Uterus (tissue), 4 donors: Measurements from ENCODE around the gene FXYD6. TPM values are rescaled to one million over a fixed set of nuclear protein-coding genes. Genes with fewer than 3 reads are reported as not detected.
A peak's percentile ranks its signal among the peaks of the same experiment; 100 is the strongest.

ENCODE experiments used
- DNase-seq, 2 donors: peaks; one replicate each; pipeline ENCODE4 v3.0.0-alpha.2; 2019 to 2020
- H3K27ac ChIP-seq, 2 donors: fragments of 200-600 bp; sonication (generic); 1 replicate in 1 of 2; 2 replicates in 1 of 2; pipeline ENCODE4 v1.5.1; 2016 to 2018
- H3K27me3 ChIP-seq, 2 donors: fragments of 200-600 bp; sonication (generic); one replicate each; pipeline ENCODE4 v1.5.1; 2018 to 2019; ENCODE audit warnings: control low read depth in 1 of 2
- H3K36me3 ChIP-seq, 2 donors: fragments of 200-600 bp; sonication (generic); one replicate each; pipeline ENCODE4 v1.5.1; 2019; ENCODE audit warnings: control low read depth in 1 of 2
- H3K4me1 ChIP-seq, 2 donors: fragments of 200-600 bp; sonication (generic); one replicate each; pipeline ENCODE4 v1.5.1; 2018 to 2019; ENCODE audit warnings: control low read depth in 1 of 2
- H3K4me3 ChIP-seq, 2 donors: fragments of 200-600 bp; sonication (generic); 1 replicate in 1 of 2; 2 replicates in 1 of 2; pipeline ENCODE4 v1.5.1; 2018 to 2019; ENCODE audit warnings: mild to moderate bottlenecking in 1 of 2
- H3K9me3 ChIP-seq, 2 donors: fragments of 200-600 bp; sonication (generic); one replicate each; pipeline ENCODE4 v1.5.1; 2019; ENCODE audit warnings: control low read depth in 1 of 2
- CTCF ChIP-seq, 4 experiments: fragments of 200-600 bp in 2 of 4; fragments of 450-650 bp in 2 of 4; sonication (generic) in 2 of 4; IDR thresholded peaks; one replicate each; pipeline ENCODE4 v1.5.1; 2016 to 2019; ENCODE audit warnings: antibody characterized with exemption in 4 of 4, mild to moderate bottlenecking in 2 of 4, moderate library complexity in 1 of 4
- POLR2A ChIP-seq, 2 donors: fragments of 450-650 bp; IDR thresholded peaks; one replicate each; pipeline ENCODE4 v1.6.1; 2016; ENCODE audit warnings: antibody characterized with exemption in 2 of 2, mild to moderate bottlenecking in 1 of 2, moderate library complexity in 1 of 2
- intact Hi-C: fragments of 100-400 bp; cut with DNase I; formaldehyde crosslinking; loops from one replicate; pipeline ENCODE4 v1.15.1; 2023; ENCODE audit warnings: low total_unique reads
- total RNA-seq, 4 donors: library from RNA; depleted of rRNA in 3 of 4; stranded (reverse); fragments of >200 nt in 3 of 4; gene quantifications; one replicate each; pipeline versions ENCODE4 v1.1.0 to v1.2.4, GENCODE V29; 2014 to 2023
- donor health status: DM: yes; HTN: yes; CAD: no.

FXYD6 gene
- total RNA-seq, 4 donors from 2014 or later: 85.3 to 307 (median 192) TPM

- Histone ChIP-seq H3K27ac (peak overlapping the region in 1 of 2 donors; percentile 89), H3K36me3 (no peaks in the 10 kb centered on the region)
Observed at GRCh38 chr11:117878939-117879475, 2.5 kb upstream of the FXYD6 start.

GRCh38 chr11:117878314-117878938 lies 2.0 kb upstream of the FXYD6 start:
- TF ChIP-seq CTCF (IDR thresholded peaks at IDR 0.05) (no peak), POLR2A (IDR thresholded peaks at IDR 0.05) (no peak)
- no peaks in the 10 kb centered on the region for H3K36me3 ChIP-seq
- H3K4me1 ChIP-seq: peaks cover 4 to 13% of the 10 kb centered on the region in 2 donors
- no peaks in the 10 kb centered on the region for H3K9me3 ChIP-seq
- peak overlapping the region; percentile 85 to 89 for H3K27ac ChIP-seq
- intact Hi-C loops: no loop called here
- no peak overlapping the region for H3K4me3 ChIP-seq
- no peaks in the 10 kb centered on the region for H3K27me3 ChIP-seq
- DNase-seq: no peak

More at GRCh38 chr11:117878939-117879475, 2.5 kb upstream of the FXYD6 start:
- no peak overlapping the region for H3K4me3 ChIP-seq
- H3K9me3 ChIP-seq: no peaks in the 10 kb centered on the region
- intact Hi-C loops: no loop called here
- TF ChIP-seq CTCF (IDR thresholded peaks at IDR 0.05) (no peak), POLR2A (IDR thresholded peaks at IDR 0.05) (no peak)
- no peak for DNase-seq
- no peaks in the 10 kb centered on the region for H3K27me3 ChIP-seq
- peaks cover 0 to 10% of the 10 kb centered on the region in 2 donors for H3K4me1 ChIP-seq

- TF ChIP-seq CTCF (IDR thresholded peaks at IDR 0.05) (no peak), POLR2A (IDR thresholded peaks at IDR 0.05) (no peak)
- intact Hi-C loops: no loop called here
- Histone ChIP-seq H3K36me3 (no peaks in the 10 kb centered on the region), H3K27me3 (no peaks in the 10 kb centered on the region), H3K9me3 (no peaks in the 10 kb centered on the region), H3K4me3 (peak overlapping the region; percentile 74 to 83), H3K27ac (peak overlapping the region; percentile 85 to 89), H3K4me1 (peaks cover 9 to 15% of the 10 kb centered on the region in 2 donors)
- DNase-seq: peak in 1 of 2 donors; percentile 51
Observed at GRCh38 chr11:117877120-117877784, 794 bp upstream of the FXYD6 start.

- intact Hi-C loops: no loop called here
- Histone ChIP-seq H3K9me3 (no peaks in the 10 kb centered on the region), H3K4me1 (peaks cover 15% of the 10 kb centered on the region in 2 donors), H3K27ac (peak overlapping the region; percentile 85 to 89), H3K36me3 (no peaks in the 10 kb centered on the region), H3K27me3 (no peaks in the 10 kb centered on the region), H3K4me3 (peak overlapping the region; percentile 74 to 83)
- DNase-seq: no peak
- TF ChIP-seq POLR2A (IDR thresholded peaks at IDR 0.05) (no peak), CTCF (IDR thresholded peaks at IDR 0.05) (no peak)
Observed at GRCh38 chr11:117876059-117876340, 458 bp downstream of the FXYD6 start.

- DNase-seq: no peak
- Histone ChIP-seq H3K9me3 (no peaks in the 10 kb centered on the region), H3K4me3 (peak overlapping the region; percentile 74 to 83), H3K4me1 (peaks cover 15 to 18% of the 10 kb centered on the region in 2 donors), H3K27ac (peak overlapping the region; percentile 85 to 89), H3K27me3 (no peaks in the 10 kb centered on the region), H3K36me3 (no peaks in the 10 kb centered on the region)
- intact Hi-C loops: no loop called here
- TF ChIP-seq CTCF (IDR thresholded peaks at IDR 0.05) (peak in 1 of 4 experiments; percentile 15), POLR2A (IDR thresholded peaks at IDR 0.05) (no peak)
Observed at GRCh38 chr11:117875382-117876058, 938 bp downstream of the FXYD6 start.
